NCI-H82 treated with DMSO at 0.1 percent for 48 hours (cell line): Measurements from ENCODE around the gene NASP.

ENCODE experiments used
- DNase-seq: peaks from one replicate; lab custom pipeline; 2025; ENCODE audit not compliant: unreplicated experiment; lab: John Stamatoyannopoulos, UW

NASP gene

GRCh38 chr1:45660336-45660735 lies 76.5 kb downstream of the NASP start:
- DNase-seq, result no peak

GRCh38 chr1:45666836-45667235 lies 83.0 kb downstream of the NASP start:
- no peak for DNase-seq

- no peak for DNase-seq
These were observed 83.7 kb downstream of the NASP start for GRCh38 chr1:45667321-45668111.
